ENCODE results near the gene MUC13.

GRCh38 chr3:124963755-124964154, 29.2 kb upstream of the MUC13 start:
- no peak for TF ChIP-seq SUZ12 (IDR thresholded peaks at IDR 0.05; ENCODE audit: extremely low read depth, insufficient read depth, insufficient read length)
- no peak for TF ChIP-seq ZNF274 (IDR thresholded peaks at IDR 0.05; ENCODE audit: low read depth, low read length)
- no peak for TF ChIP-seq YY1 (IDR thresholded peaks at IDR 0.05; ENCODE audit: insufficient read depth, insufficient read length)
